K562 (cell line): ENCODE data around the gene RELL2. TPM values are rescaled to one million over a fixed set of nuclear protein-coding genes. Genes with fewer than 3 reads are reported as not detected.
A peak's percentile ranks its signal among the peaks of the same experiment; 100 is the strongest.

Experiments
- BDP1 ChIP-seq: IDR thresholded peaks from 3 replicates; pipeline ENCODE4 v1.6.1; 2011; ENCODE audit not compliant: insufficient read length, insufficient read depth
- CHCHD3 ChIP-seq: fragments of 250-450 bp; sonication (Bioruptor Pico); IDR thresholded peaks from 2 replicates; pipeline ENCODE4 v2.1.2; 2022; ENCODE audit warnings: mild to moderate bottlenecking
- CREM ChIP-seq: IDR thresholded peaks from 2 replicates; pipeline ENCODE4 v1.6.1; 2014; ENCODE audit warnings: antibody characterized with exemption, low read depth
- DDX20 ChIP-seq: fragments of 450-650 bp; IDR thresholded peaks from 2 replicates; pipeline ENCODE4 v1.6.1; 2016; ENCODE audit warnings: missing genetic modification characterization, low read depth, mild to moderate bottlenecking, missing compliant biosample characterization, moderate library complexity
- HNRNPLL ChIP-seq: fragments of 200-400 bp; formaldehyde crosslinking; IDR thresholded peaks from 2 replicates; pipeline ENCODE4 v1.6.1; 2017; ENCODE audit warnings: low read length, low read depth, mild to moderate bottlenecking; ENCODE audit not compliant: poor library complexity, severe bottlenecking
- KAT7 ChIP-seq: sonication (generic); formaldehyde crosslinking; IDR thresholded peaks from 2 replicates; pipeline ENCODE4 v1.8.0; 2022; ENCODE audit warnings: missing genetic modification reagents, mild to moderate bottlenecking, borderline replicate concordance
- MBD2 ChIP-seq: sonication (generic); IDR thresholded peaks from 2 replicates; pipeline ENCODE4 v1.6.1; 2016; ENCODE audit warnings: low read depth, borderline replicate concordance
- MIER1 ChIP-seq: fragments of 450-650 bp; IDR thresholded peaks from 2 replicates; pipeline ENCODE4 v1.6.1; 2016; ENCODE audit warnings: antibody characterized with exemption, mild to moderate bottlenecking, low read depth
- NCOA4 ChIP-seq: fragments of 450-650 bp; IDR thresholded peaks from 2 replicates; pipeline ENCODE4 v1.6.1; 2018; ENCODE audit warnings: mild to moderate bottlenecking; ENCODE audit not compliant: partially characterized antibody
- NCOR1 ChIP-seq: fragments of 450-650 bp; IDR thresholded peaks from 2 replicates; pipeline ENCODE4 v1.6.1; 2016; ENCODE audit warnings: mild to moderate bottlenecking, moderate library complexity
- RFX1 ChIP-seq: fragments of 450-650 bp; IDR thresholded peaks from 2 replicates; pipeline ENCODE4 v1.6.1; 2016; ENCODE audit warnings: mild to moderate bottlenecking, moderate library complexity
- SIN3B ChIP-seq: fragments of 450-650 bp; IDR thresholded peaks from 2 replicates; pipeline ENCODE4 v1.6.1; 2017; ENCODE audit warnings: low read depth, mild to moderate bottlenecking, moderate library complexity
- SMAD2 ChIP-seq: fragments of 150-350 bp; IDR thresholded peaks from 2 replicates; pipeline ENCODE4 v1.6.1; 2014; ENCODE audit warnings: low read depth, mild to moderate bottlenecking, low read length
- SMARCA4 ChIP-seq: fragments of 450-650 bp; IDR thresholded peaks from 2 replicates; pipeline ENCODE4 v1.6.1; 2016
- STAT5A ChIP-seq: IDR thresholded peaks from 2 replicates; pipeline ENCODE4 v1.6.1; 2012; ENCODE audit warnings: low read length, inconsistent platforms, borderline replicate concordance
- ZNF133 ChIP-seq: fragments of 250-450 bp; sonication (Bioruptor Pico); IDR thresholded peaks from 2 replicates; pipeline ENCODE4 v1.4.0; 2020; ENCODE audit warnings: mild to moderate bottlenecking
- ZNF134 ChIP-seq: fragments of 250-450 bp; sonication (Bioruptor Pico); conservative IDR thresholded peaks from 2 replicates; pipeline ENCODE4 v1.4.0; 2020
- ZNF175 ChIP-seq: fragments of 200-800 bp; sonication (Bioruptor generic); IDR thresholded peaks from 2 replicates; pipeline ENCODE4 v1.6.1; 2016; ENCODE audit warnings: low read depth, mild to moderate bottlenecking, missing genetic modification characterization, missing compliant biosample characterization
- ZNF253 ChIP-seq: fragments of 250-450 bp; sonication (Bioruptor Pico); conservative IDR thresholded peaks from 2 replicates; pipeline ENCODE4 v1.6.1; 2021; ENCODE audit warnings: mild to moderate bottlenecking
- ZSCAN32 ChIP-seq: fragments of 450-650 bp; formaldehyde crosslinking; IDR thresholded peaks from 2 replicates; pipeline ENCODE4 v1.4.0; 2020; ENCODE audit warnings: mild to moderate bottlenecking, moderate library complexity
- polyA plus RNA-seq, 8 experiments: library from polyadenylated mRNA; depleted of rRNA in 4 of 8; stranded (reverse) in 5 of 8; unstranded in 3 of 8; fragments of >200 nt; fragmentation: Nextera tagmentation in 2 of 8; fragmentation: Illumina TruSeq in 1 of 8; extraction: Ambion mirVana in 2 of 8; extraction: Trizol in 1 of 8; gene quantifications; 2 replicates each; pipeline versions ENCODE4 v1.2.1 to v1.2.3, GENCODE V29; 2011 to 2014; ENCODE audit warnings: inconsistent platforms in 1 of 8, missing spikeins in 1 of 8
- total RNA-seq, 7 experiments: library from RNA; depleted of rRNA in 6 of 7; stranded (reverse); fragments of >200 nt in 6 of 7; fragmentation: Illumina TruSeq in 2 of 7; extraction: Trizol in 2 of 7; gene quantifications; 2 replicates each; pipeline versions ENCODE4 v1.2.1 to v1.2.3, GENCODE V29; 2011 to 2021; ENCODE audit warnings: low replicate concordance in 1 of 7
- TF ChIP-seq, protein P1 (sequence below): IDR thresholded peaks from 3 replicates; pipeline ENCODE4 v1.6.1; 2011; ENCODE audit warnings: borderline replicate concordance, mild to moderate bottlenecking; ENCODE audit not compliant: insufficient read length, insufficient read depth
- TF ChIP-seq, protein P2 (sequence below): fragments of 450-650 bp; IDR thresholded peaks from 2 replicates; pipeline ENCODE4 v1.6.1; 2018; ENCODE audit not compliant: partially characterized antibody
- TF ChIP-seq, protein P3 (sequence below): fragments of 250-450 bp; sonication (Bioruptor Pico); IDR thresholded peaks from 2 replicates; pipeline ENCODE4 v1.4.0; 2020; ENCODE audit warnings: mild to moderate bottlenecking, moderate library complexity, borderline replicate concordance

RELL2 gene
- total and polyA plus RNA-seq, 9 of the 15 experiments (the other 6 are each of a cell fraction or from before 2014, with no cell fraction given): 0.06 to 36.0 (median 14.3) TPM

DNA sequence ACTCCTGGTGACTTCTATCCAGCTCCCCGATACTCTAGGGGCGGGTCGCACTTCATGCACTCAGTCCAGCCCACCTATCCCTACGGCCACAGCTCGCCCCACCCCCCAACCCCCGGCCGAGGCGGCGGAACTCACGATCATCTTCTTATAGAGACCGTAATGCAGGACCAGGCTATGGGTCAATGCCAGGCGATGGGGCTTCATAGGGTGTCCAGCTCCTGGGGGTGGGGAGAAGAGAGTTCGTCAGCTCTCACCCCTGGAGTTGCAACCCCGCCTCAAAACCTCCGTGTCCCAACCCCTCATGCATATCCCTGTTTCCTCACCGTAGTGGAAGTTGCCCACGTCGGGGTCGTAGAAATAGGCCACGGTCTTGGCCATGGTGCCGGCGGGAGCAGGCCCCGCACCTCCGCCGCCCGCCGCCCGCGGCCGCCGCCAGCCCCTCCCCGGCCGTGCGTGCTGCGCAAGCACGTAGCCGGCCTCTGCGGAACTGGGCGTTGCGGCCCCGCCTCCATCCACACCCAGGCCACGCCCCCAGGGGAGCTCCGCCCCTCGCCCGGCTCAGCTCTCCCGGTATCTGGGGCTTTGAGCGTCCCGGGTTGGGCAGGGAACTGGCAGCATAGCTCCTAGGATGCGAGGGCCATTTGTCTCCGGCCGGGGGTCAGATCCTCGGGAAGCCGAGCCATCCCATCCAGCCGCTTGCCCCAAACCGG lies at the start of gene RELL2, which contains the start of gene HDAC3 (continued):
- no peak for TF ChIP-seq ZSCAN32 (CRISPR knock-in tag)
- TF ChIP-seq, protein P1, sequence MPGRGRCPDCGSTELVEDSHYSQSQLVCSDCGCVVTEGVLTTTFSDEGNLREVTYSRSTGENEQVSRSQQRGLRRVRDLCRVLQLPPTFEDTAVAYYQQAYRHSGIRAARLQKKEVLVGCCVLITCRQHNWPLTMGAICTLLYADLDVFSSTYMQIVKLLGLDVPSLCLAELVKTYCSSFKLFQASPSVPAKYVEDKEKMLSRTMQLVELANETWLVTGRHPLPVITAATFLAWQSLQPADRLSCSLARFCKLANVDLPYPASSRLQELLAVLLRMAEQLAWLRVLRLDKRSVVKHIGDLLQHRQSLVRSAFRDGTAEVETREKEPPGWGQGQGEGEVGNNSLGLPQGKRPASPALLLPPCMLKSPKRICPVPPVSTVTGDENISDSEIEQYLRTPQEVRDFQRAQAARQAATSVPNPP: no peak
- TF ChIP-seq ZNF133 (CRISPR knock-in tag): no peak
- no peak for TF ChIP-seq SMAD2
- TF ChIP-seq DDX20 (tag): no peak
- TF ChIP-seq MBD2: peak; percentile 40; the same call in 1 of the 2 replicates
- no peak for TF ChIP-seq MIER1
- TF ChIP-seq, protein P2, sequence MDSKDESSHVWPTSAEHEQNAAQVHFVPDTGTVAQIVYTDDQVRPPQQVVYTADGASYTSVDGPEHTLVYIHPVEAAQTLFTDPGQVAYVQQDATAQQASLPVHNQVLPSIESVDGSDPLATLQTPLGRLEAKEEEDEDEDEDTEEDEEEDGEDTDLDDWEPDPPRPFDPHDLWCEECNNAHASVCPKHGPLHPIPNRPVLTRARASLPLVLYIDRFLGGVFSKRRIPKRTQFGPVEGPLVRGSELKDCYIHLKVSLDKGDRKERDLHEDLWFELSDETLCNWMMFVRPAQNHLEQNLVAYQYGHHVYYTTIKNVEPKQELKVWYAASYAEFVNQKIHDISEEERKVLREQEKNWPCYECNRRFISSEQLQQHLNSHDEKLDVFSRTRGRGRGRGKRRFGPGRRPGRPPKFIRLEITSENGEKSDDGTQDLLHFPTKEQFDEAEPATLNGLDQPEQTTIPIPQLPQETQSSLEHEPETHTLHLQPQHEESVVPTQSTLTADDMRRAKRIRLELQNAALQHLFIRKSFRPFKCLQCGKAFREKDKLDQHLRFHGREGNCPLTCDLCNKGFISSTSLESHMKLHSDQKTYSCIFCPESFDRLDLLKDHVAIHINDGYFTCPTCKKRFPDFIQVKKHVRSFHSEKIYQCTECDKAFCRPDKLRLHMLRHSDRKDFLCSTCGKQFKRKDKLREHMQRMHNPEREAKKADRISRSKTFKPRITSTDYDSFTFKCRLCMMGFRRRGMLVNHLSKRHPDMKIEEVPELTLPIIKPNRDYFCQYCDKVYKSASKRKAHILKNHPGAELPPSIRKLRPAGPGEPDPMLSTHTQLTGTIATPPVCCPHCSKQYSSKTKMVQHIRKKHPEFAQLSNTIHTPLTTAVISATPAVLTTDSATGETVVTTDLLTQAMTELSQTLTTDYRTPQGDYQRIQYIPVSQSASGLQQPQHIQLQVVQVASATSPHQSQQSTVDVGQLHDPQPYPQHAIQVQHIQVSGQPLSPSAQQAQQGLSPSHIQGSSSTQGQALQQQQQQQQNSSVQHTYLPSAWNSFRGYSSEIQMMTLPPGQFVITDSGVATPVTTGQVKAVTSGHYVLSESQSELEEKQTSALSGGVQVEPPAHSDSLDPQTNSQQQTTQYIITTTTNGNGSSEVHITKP: no peak
- no peak for TF ChIP-seq ZNF134 (CRISPR knock-in tag)
- TF ChIP-seq NCOA4: no peak
- TF ChIP-seq ZNF253 (CRISPR knock-in tag): no peak
- TF ChIP-seq BDP1: no peak
- TF ChIP-seq CREM: peak; percentile 67
- no peak for TF ChIP-seq ZNF175 (CRISPR knock-in tag)
- TF ChIP-seq, protein P3, sequence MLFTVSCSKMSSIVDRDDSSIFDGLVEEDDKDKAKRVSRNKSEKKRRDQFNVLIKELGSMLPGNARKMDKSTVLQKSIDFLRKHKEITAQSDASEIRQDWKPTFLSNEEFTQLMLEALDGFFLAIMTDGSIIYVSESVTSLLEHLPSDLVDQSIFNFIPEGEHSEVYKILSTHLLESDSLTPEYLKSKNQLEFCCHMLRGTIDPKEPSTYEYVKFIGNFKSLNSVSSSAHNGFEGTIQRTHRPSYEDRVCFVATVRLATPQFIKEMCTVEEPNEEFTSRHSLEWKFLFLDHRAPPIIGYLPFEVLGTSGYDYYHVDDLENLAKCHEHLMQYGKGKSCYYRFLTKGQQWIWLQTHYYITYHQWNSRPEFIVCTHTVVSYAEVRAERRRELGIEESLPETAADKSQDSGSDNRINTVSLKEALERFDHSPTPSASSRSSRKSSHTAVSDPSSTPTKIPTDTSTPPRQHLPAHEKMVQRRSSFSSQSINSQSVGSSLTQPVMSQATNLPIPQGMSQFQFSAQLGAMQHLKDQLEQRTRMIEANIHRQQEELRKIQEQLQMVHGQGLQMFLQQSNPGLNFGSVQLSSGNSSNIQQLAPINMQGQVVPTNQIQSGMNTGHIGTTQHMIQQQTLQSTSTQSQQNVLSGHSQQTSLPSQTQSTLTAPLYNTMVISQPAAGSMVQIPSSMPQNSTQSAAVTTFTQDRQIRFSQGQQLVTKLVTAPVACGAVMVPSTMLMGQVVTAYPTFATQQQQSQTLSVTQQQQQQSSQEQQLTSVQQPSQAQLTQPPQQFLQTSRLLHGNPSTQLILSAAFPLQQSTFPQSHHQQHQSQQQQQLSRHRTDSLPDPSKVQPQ: no peak
- TF ChIP-seq SIN3B: peak; percentile 31; the same call in 1 of the 2 replicates
- TF ChIP-seq NCOR1: no peak
- TF ChIP-seq STAT5A: no peak
- TF ChIP-seq SMARCA4: no peak
- TF ChIP-seq CHCHD3 (CRISPR knock-in tag): no peak
- TF ChIP-seq RFX1: no peak
- TF ChIP-seq KAT7 (CRISPR knock-in tag): 0 out of 2 replicates have a peak, but pooled peaks have one; percentile 41
- peak; percentile 78 for TF ChIP-seq HNRNPLL
